ENCODE measurements around the gene SDCCAG8.

DNA sequence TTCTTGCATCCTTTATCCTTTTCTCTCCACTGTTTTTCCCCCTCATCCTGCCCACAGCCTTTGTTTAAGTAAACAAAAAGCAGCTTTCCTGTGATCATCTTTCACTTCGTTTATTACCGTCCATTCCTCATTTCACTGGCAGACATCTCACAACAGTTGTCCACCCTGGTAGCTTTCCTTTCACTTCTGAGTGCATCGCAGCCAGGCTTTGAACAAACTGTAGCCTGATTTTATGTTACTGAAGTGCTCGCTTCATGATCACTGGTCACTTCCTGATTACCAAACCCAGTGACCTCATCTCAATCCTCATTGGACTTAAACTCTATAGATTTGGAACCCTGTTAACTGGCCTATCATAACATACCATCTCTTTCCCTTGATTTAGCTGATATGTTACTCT lies 67.7 kb downstream of the SDCCAG8 start:
- TF ChIP-seq, protein P1, sequence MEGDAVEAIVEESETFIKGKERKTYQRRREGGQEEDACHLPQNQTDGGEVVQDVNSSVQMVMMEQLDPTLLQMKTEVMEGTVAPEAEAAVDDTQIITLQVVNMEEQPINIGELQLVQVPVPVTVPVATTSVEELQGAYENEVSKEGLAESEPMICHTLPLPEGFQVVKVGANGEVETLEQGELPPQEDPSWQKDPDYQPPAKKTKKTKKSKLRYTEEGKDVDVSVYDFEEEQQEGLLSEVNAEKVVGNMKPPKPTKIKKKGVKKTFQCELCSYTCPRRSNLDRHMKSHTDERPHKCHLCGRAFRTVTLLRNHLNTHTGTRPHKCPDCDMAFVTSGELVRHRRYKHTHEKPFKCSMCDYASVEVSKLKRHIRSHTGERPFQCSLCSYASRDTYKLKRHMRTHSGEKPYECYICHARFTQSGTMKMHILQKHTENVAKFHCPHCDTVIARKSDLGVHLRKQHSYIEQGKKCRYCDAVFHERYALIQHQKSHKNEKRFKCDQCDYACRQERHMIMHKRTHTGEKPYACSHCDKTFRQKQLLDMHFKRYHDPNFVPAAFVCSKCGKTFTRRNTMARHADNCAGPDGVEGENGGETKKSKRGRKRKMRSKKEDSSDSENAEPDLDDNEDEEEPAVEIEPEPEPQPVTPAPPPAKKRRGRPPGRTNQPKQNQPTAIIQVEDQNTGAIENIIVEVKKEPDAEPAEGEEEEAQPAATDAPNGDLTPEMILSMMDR (IDR thresholded peaks at IDR 0.05): no peak
- no peak for TF ChIP-seq POLR2A (IDR thresholded peaks at IDR 0.05)
